IMR-90 (cell line): ENCODE measurements around the gene NOA1. TPM values are rescaled to one million over a fixed set of nuclear protein-coding genes. Genes with fewer than 3 reads are reported as not detected.

Experiments used
- ATAC-seq: fragments of 200-7000 bp; cut with Tn5 transposase; 2 replicates; pipeline ENCODE4 v1.9.1; 2020; ENCODE audit warnings: low read depth, mild to moderate bottlenecking, moderate library complexity
- Bru-seq: library from RNA; stranded (reverse); fragments of 400-500 nt; gene quantifications from one replicate; lab custom pipeline; 2021; lab: Mats Ljungman, UMichigan
- BruChase-seq, 2 experiments: library from RNA; stranded (reverse); fragments of 400-500 nt; gene quantifications; one replicate each; lab custom pipeline; 2021; lab: Mats Ljungman, UMichigan
- BruUV-seq: library from RNA; stranded (reverse); fragments of 400-500 nt; replicated peaks from 2 replicates; lab custom pipeline; 2021; lab: Mats Ljungman, UMichigan
- CTCF ChIA-PET: fragments of 300-600 bp; formaldehyde crosslinking; extraction: SDS; loops from one replicate; lab custom pipeline; 2021; ENCODE audit warnings: antibody characterized with exemption; lab: Yijun Ruan, JAX
- POLR2A ChIA-PET: fragments of 300-600 bp; sonication (Branson Sonifier 250); formaldehyde crosslinking; loops from one replicate; lab custom pipeline; 2022; ENCODE audit warnings: antibody characterized with exemption; ENCODE audit not compliant: unreplicated experiment; lab: Charles Lee
- DNase-seq: peaks from one replicate; pipeline ENCODE4 v3.0.0; 2013
- H2AFZ ChIP-seq: replicated peaks from 2 replicates; pipeline ENCODE3; 2013; ENCODE audit warnings: low read length, mild to moderate bottlenecking; ENCODE audit not compliant: poor library complexity
- H2AK5ac ChIP-seq: 2 replicates; pipeline ENCODE4 v1.6.1; 2013; ENCODE audit warnings: low read depth, low read length, inconsistent platforms
- H2AK9ac ChIP-seq: replicated peaks from 2 replicates; pipeline ENCODE3; 2013; ENCODE audit warnings: mild to moderate bottlenecking, low read depth, low read length, moderate library complexity; ENCODE audit not compliant: poor library complexity
- H2BK120ac ChIP-seq: 2 replicates; pipeline ENCODE4 v1.6.1; 2013; ENCODE audit warnings: low read depth, low read length, inconsistent platforms
- H2BK15ac ChIP-seq: 3 replicates; pipeline ENCODE4 v1.6.1; 2013; ENCODE audit warnings: low read depth, low read length, inconsistent platforms
- H2BK20ac ChIP-seq: 2 replicates; pipeline ENCODE4 v1.6.1; 2013; ENCODE audit warnings: low read depth, mild to moderate bottlenecking, inconsistent platforms, low read length, moderate library complexity
- H2BK5ac ChIP-seq: 2 replicates; pipeline ENCODE4 v1.6.1; 2013; ENCODE audit warnings: mild to moderate bottlenecking, low read depth, low read length, inconsistent platforms; ENCODE audit not compliant: poor library complexity, severe bottlenecking
- H3K14ac ChIP-seq: replicated peaks from 2 replicates; pipeline ENCODE4 v1.6.1; 2013; ENCODE audit warnings: low read depth, low read length, inconsistent platforms
- H3K18ac ChIP-seq: 2 replicates; pipeline ENCODE4 v1.6.1; 2013; ENCODE audit warnings: low read depth, low read length, control low read depth
- H3K23ac ChIP-seq: 2 replicates; pipeline ENCODE4 v1.6.1; 2013; ENCODE audit warnings: low read depth, low read length, inconsistent platforms
- H3K27ac ChIP-seq: 2 replicates; pipeline ENCODE4 v1.5.1; 2013; ENCODE audit warnings: mild to moderate bottlenecking, control low read depth, low read length; ENCODE audit not compliant: insufficient read depth
- H3K27me3 ChIP-seq: 2 replicates; pipeline ENCODE4 v1.6.1; 2013; ENCODE audit warnings: low read length; ENCODE audit not compliant: control insufficient read depth, insufficient read depth
- H3K36me3 ChIP-seq: 2 replicates; pipeline ENCODE4 v1.6.1; 2013; ENCODE audit warnings: low read length, mixed read lengths; ENCODE audit not compliant: control insufficient read depth, insufficient read depth
- H3K4ac ChIP-seq: 2 replicates; pipeline ENCODE4 v1.6.1; 2013; ENCODE audit warnings: low read depth, low read length, inconsistent platforms
- H3K4me1 ChIP-seq: 2 replicates; pipeline ENCODE4 v1.6.1; 2013; ENCODE audit warnings: low read length, mixed read lengths; ENCODE audit not compliant: control insufficient read depth, insufficient read depth
- H3K4me2 ChIP-seq: 2 replicates; pipeline ENCODE4 v1.6.1; 2013; ENCODE audit warnings: low read depth, mild to moderate bottlenecking, control low read depth, low read length, moderate library complexity
- H3K4me3 ChIP-seq: 2 replicates; pipeline ENCODE4 v1.5.1; 2013; ENCODE audit warnings: low read depth, mild to moderate bottlenecking, control low read depth, low read length, moderate library complexity; ENCODE audit not compliant: insufficient read depth
- H3K56ac ChIP-seq: 2 replicates; pipeline ENCODE4 v1.6.1; 2013; ENCODE audit warnings: low read length, inconsistent platforms; ENCODE audit not compliant: insufficient read depth; ENCODE audit errors: extremely low read depth
- H3K79me1 ChIP-seq, 2 experiments: 2 replicates each; pipeline ENCODE4 v1.6.1; 2013; ENCODE audit warnings: low read length in 2 of 2, inconsistent platforms in 1 of 2, low read depth in 1 of 2
- H3K9ac ChIP-seq: 2 replicates; pipeline ENCODE4 v1.6.1; 2013; ENCODE audit warnings: low read depth, low read length, control low read depth
- H3K9me1 ChIP-seq: 2 replicates; pipeline ENCODE4 v1.6.1; 2013; ENCODE audit warnings: low read length, inconsistent platforms; ENCODE audit not compliant: insufficient read depth
- H3K9me3 ChIP-seq: 2 replicates; pipeline ENCODE4 v1.6.1; 2013; ENCODE audit warnings: low read length; ENCODE audit not compliant: control insufficient read depth, insufficient read depth
- H4K20me1 ChIP-seq: 2 replicates; pipeline ENCODE4 v1.6.1; 2013; ENCODE audit warnings: low read length, inconsistent platforms; ENCODE audit not compliant: insufficient read depth
- H4K5ac ChIP-seq: 2 replicates; pipeline ENCODE4 v1.6.1; 2013; ENCODE audit warnings: mild to moderate bottlenecking, low read depth, low read length, control low read depth
- H4K8ac ChIP-seq, 2 experiments: 2 replicates each; pipeline ENCODE4 v1.6.1; 2013; ENCODE audit warnings: low read depth in 2 of 2, low read length in 2 of 2, control low read depth in 1 of 2, inconsistent platforms in 1 of 2
- H4K91ac ChIP-seq: 2 replicates; pipeline ENCODE4 v1.6.1; 2013; ENCODE audit warnings: low read depth, low read length, inconsistent platforms; ENCODE audit not compliant: insufficient read depth
- BHLHE40 ChIP-seq: fragments of 150-350 bp; IDR thresholded peaks from 2 replicates; pipeline ENCODE4 v1.6.1; 2016; ENCODE audit warnings: mild to moderate bottlenecking, low read depth, low read length
- CEBPB ChIP-seq: IDR thresholded peaks from 2 replicates; pipeline ENCODE4 v1.6.1; 2012; ENCODE audit warnings: low read depth, low read length, improper control_type of control experiment
- MAFK ChIP-seq: IDR thresholded peaks from 2 replicates; pipeline ENCODE4 v1.6.1; 2012; ENCODE audit warnings: low read depth, low read length, improper control_type of control experiment
- MAZ ChIP-seq: IDR thresholded peaks from 2 replicates; pipeline ENCODE4 v1.6.1; 2012; ENCODE audit warnings: low read depth, mild to moderate bottlenecking, low read length, improper control_type of control experiment, moderate library complexity, borderline replicate concordance
- MXI1 ChIP-seq: IDR thresholded peaks from 2 replicates; pipeline ENCODE4 v1.6.1; 2012; ENCODE audit warnings: low read depth, mild to moderate bottlenecking, low read length, moderate library complexity, borderline replicate concordance
- POLR2A ChIP-seq: IDR thresholded peaks from 2 replicates; pipeline ENCODE4 v1.6.1; 2012; ENCODE audit warnings: mild to moderate bottlenecking, low read depth, low read length
- RCOR1 ChIP-seq: IDR thresholded peaks from 2 replicates; pipeline ENCODE4 v1.6.1; 2012; ENCODE audit warnings: mild to moderate bottlenecking, low read length, improper control_type of control experiment; ENCODE audit not compliant: insufficient replicate concordance
- WGBS, 2 experiments: methylation state at CpG; one replicate each; pipeline versions ENCODE4 v1.1.5 to v1.1.7; 2013; ENCODE audit warnings: missing lambda C conversion rate in 2 of 2; ENCODE audit not compliant: insufficient read length in 1 of 2; ENCODE audit errors: extremely low coverage in 2 of 2; 5-methylcytosine and 5-hydroxymethylcytosine counted together
- dilution Hi-C: fragments of 300-500 bp; cut with HindIII; formaldehyde crosslinking; loops from one replicate; pipeline ENCODE4 v1.14.3; 2018; ENCODE audit warnings: low sequenced_read_pairs; ENCODE audit not compliant: unreplicated experiment
- in situ Hi-C: fragments of 300-500 bp; cut with MboI; formaldehyde crosslinking; loops from 3 replicates; pipeline ENCODE4 v1.14.3; 2019; ENCODE audit warnings: low sequenced_read_pairs, inconsistent platforms, mixed read lengths
- intact Hi-C: fragments of 100-400 bp; cut with micrococcal nuclease; formaldehyde crosslinking; loops from 2 replicates; pipeline ENCODE4 v1.10.0; 2022
- long read RNA-seq: library from polyadenylated mRNA; unstranded; transcript quantifications from one replicate; pipeline ENCODE4 v2.0.0, GENCODE V29; 2021; ENCODE audit not compliant: unreplicated experiment
- polyA plus RNA-seq, 3 experiments: library from polyadenylated mRNA; depleted of rRNA; stranded (reverse); fragments of >200 nt; gene quantifications; 2 replicates each; pipeline ENCODE4 v1.2.3, GENCODE V29; 2012; ENCODE audit warnings: low replicate concordance in 1 of 3
- total RNA-seq: library from RNA; depleted of rRNA; stranded (reverse); fragments of >200 nt; gene quantifications from 2 replicates; pipeline ENCODE4 v1.2.3, GENCODE V29; 2012; rRNA removed

NOA1 gene
- total RNA-seq (9.7 and 10.4 TPM in 2 replicates), polyA plus RNA-seq (2012; rRNA removed) (10.8 and 12.1 TPM in 2 replicates), Bru-seq, nascent RNA (percentile 55 among the genes with signal in this experiment), BruChase-seq, experiment 1, labeled RNA remaining after a 6-hour chase (percentile 56 among the genes with signal in this experiment), BruChase-seq, experiment 2, labeled RNA remaining after a 2-hour chase (percentile 51 among the genes with signal in this experiment)
- 6.4 and 10.7 TPM in 2 replicates for polyA plus RNA-seq (2012; cell fraction: cytosol; rRNA removed)
- 6.3 and 7.8 TPM in 2 replicates for polyA plus RNA-seq (2012; cell fraction: nucleus; rRNA removed; ENCODE audit: low replicate concordance)
- long read RNA-seq, transcript NOA1-201 (7 exons, 3,415 nt), result major isoform, 57 of 67 reads
- long read RNA-seq, partial matches to known transcripts, result 4 of 67 reads
- long read RNA-seq, other reads (novel, unspliced or antisense), result 6 of 67 reads

GRCh38 chr4:56977321-56978012 is at the start of gene NOA1:
Gene NOA1 (minus strand): TSS chr4:56977606. CDS start chr4:56977585, 21 bp downstream.
- H4K5ac ChIP-seq, result peak within 1 kb of the TSS; percentile 54
- no peak within 1 kb of the TSS for H2BK15ac ChIP-seq
- H4K8ac ChIP-seq, result peak within 1 kb of the TSS; percentile 93 to 94
- H3K18ac ChIP-seq, result no peak within 1 kb of the TSS
- peak within 1 kb of the TSS; percentile 97 for H3K4me2 ChIP-seq
- intact Hi-C loops, result loop anchor here (2.0 to 5.0 kb wide), 3 partner anchors 41 to 125 kb away; no protein-coding TSS in a partner anchor
- H3K4ac ChIP-seq, result peak within 1 kb of the TSS; percentile 75; the same call in 1 of the 2 replicates
- peak within 1 kb of the TSS; percentile 63 for H2BK5ac ChIP-seq
- no peak within 1 kb of the TSS for H2BK20ac ChIP-seq
- H2AK5ac ChIP-seq, result no peak within 1 kb of the TSS
- H3K9ac ChIP-seq, result peak within 1 kb of the TSS; percentile 92
- DNase-seq (peak; percentile 99), ATAC-seq (peak; percentile 71)
- H3K4me3 ChIP-seq, result peak within 1 kb of the TSS; percentile 86
- 1% methylated on average over 29 of the region's 51 CpGs; no CpG with 5 or more reads in 1 of the 2 experiments for WGBS, 2 experiments
- H3K36me3 ChIP-seq, result peaks cover 13% of the 10 kb centered on the region
- H3K23ac ChIP-seq, result peak within 1 kb of the TSS; percentile 84
- no peaks in the 10 kb centered on the region for H3K4me1 ChIP-seq
- H3K27ac ChIP-seq, result peak within 1 kb of the TSS; percentile 89
- peak within 1 kb of the TSS; percentile 71; the same call in 1 of the 2 replicates for H4K91ac ChIP-seq
- in situ Hi-C loops, result no loop called here
- TF ChIP-seq CEBPB, result no peak
- peak; percentile 17; the same call in 1 of the 2 replicates for TF ChIP-seq MAFK
- TF ChIP-seq MAZ, result 0 out of 2 replicates have a peak, but pooled peaks have one; percentile 27
- no peak for TF ChIP-seq BHLHE40
- TF ChIP-seq RCOR1, result peak; percentile 39
- peak; percentile 90; the same call in 1 of the 2 replicates for TF ChIP-seq MXI1
- peak; percentile 59; the same call in 1 of the 2 replicates for TF ChIP-seq POLR2A
- H2AFZ ChIP-seq, result peak within 1 kb of the TSS; percentile 94
- H3K9me1 ChIP-seq, result no peaks in the 10 kb centered on the region; the same call in none of the 2 replicates
- dilution Hi-C loops, result no loop called here
- H4K20me1 ChIP-seq, result peaks cover 45% of the 10 kb centered on the region
- POLR2A ChIA-PET, result interaction anchor here (0.6 kb wide), 1 partner anchor 193 kb away, joined by 3 read pairs; no protein-coding TSS in a partner anchor
- H3K79me1 ChIP-seq, result peaks cover 6 to 40% of the 10 kb centered on the region in 2 experiments; a peak in 3 of 4 replicates
- no peaks in the 10 kb centered on the region for H3K27me3 ChIP-seq
- peak within 1 kb of the TSS; percentile 12 for H3K56ac ChIP-seq
- no TSS peak for BruUV-seq
- H3K14ac ChIP-seq, result peak within 1 kb of the TSS; percentile 88
- 0 out of 2 replicates have a peak within 1 kb of the TSS, but pooled peaks have one; percentile 37 for H2BK120ac ChIP-seq
- H2AK9ac ChIP-seq, result peak within 1 kb of the TSS; percentile 83
- peaks cover 6% of the 10 kb centered on the region for H3K9me3 ChIP-seq
- CTCF ChIA-PET, result no interaction called here
